Measurements from ENCODE around the gene P2RX2.

GRCh38 chr12:132614029-132614428, 4.5 kb upstream of the P2RX2 start:
- TF ChIP-seq CTCF (IDR thresholded peaks at IDR 0.05) (no peak), EZH2phosphoT487 (IDR thresholded peaks at IDR 0.05) (no peak), EZH2 (IDR thresholded peaks at IDR 0.05) (no peak)

Measured in neural progenitor cell (in vitro differentiated cells).